HG02981 (cell line): ENCODE results near the gene SACM1L.

Experiments used
- ATAC-seq: cut with Tn5 transposase; IDR thresholded peaks from one replicate; pipeline ENCODE4 v1.9.1; 2021; ENCODE audit warnings: mild to moderate bottlenecking, moderate library complexity; ENCODE audit not compliant: unreplicated experiment

SACM1L gene

GRCh38 chr3:45765266-45765851, 76.2 kb downstream of the SACM1L start:
- ATAC-seq, result no peak

DNA sequence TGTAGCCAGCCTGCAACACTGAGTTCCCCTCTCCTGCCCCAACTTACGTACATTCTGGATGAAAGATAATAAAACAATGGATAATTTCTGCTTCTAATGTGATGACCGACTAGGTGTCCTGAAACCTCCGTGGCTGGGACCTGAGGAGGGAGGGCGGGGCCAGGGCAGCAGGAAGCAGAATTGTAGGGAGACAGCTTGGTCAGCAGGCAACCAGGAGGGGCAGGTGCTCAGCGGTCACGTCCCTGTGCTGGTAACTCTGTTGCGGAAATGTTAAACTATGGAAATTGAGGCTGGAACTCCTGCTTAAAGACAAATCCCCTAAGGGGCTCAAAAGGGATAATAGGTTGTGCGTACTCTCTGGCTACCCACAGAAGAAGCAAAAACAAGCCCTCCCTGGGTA, 76.8 kb downstream of the SACM1L start:
- ATAC-seq, result no peak

DNA sequence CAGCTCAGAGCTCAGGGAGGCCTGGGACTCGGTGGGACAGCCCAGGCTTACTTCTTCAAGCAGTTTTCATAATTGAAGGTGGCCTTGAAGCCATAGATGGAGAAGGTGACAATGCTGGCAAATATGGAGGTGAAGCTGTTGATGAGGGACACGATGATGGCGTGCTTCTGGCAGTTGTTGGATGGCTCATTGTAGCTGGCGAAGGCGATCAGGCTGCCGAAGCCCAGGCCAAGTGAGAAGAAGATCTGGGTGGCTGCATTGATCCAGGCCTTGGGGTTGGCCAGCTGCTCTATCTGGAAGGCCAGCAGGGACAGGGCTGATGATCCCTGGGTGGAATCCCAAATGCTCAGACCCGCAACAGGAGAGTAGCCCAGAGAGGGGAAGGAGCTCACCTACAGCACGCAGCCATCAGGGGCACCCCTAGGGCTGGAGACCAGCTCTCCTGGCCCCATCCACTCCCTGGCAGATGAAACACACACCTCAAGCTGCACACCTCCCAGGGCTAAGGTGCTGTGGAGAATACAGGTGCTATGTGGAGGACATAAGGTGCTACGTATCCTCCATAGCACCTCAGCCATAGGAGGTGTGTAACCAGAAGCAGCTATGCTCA, 82.1 kb downstream of the SACM1L start:
- ATAC-seq, result no peak

GRCh38 chr3:45771831-45772230, 82.6 kb downstream of the SACM1L start:
- ATAC-seq, result no peak

- ATAC-seq, result no peak
These were observed 83.3 kb downstream of the SACM1L start for GRCh38 chr3:45772341-45773035.

GRCh38 chr3:45773072-45773471, 83.9 kb downstream of the SACM1L start:
- ATAC-seq, result no peak

- no peak for ATAC-seq
These were observed 84.7 kb downstream of the SACM1L start for GRCh38 chr3:45773714-45774449.

- no peak for ATAC-seq
These were observed 85.7 kb downstream of the SACM1L start for GRCh38 chr3:45774581-45775521.

GRCh38 chr3:45775571-45776300, 86.5 kb downstream of the SACM1L start:
- no peak for ATAC-seq

DNA sequence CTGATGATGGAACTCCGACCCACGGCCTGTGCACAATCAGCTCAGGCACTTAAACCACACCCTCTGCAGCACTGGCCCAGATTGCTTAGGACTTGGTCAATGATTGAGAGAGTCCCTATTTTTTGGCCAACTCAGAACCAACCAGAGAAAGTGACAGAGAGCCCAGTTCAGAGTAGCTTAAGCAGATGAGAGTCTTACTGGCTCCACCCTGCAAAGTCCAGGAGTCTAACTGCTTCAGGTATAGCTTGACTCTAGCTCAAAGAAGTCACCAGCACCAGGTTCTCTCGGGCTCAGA, 87.1 kb downstream of the SACM1L start:
- ATAC-seq, result no peak

- no peak for ATAC-seq
These were observed 87.4 kb downstream of the SACM1L start for GRCh38 chr3:45776611-45777010.

DNA sequence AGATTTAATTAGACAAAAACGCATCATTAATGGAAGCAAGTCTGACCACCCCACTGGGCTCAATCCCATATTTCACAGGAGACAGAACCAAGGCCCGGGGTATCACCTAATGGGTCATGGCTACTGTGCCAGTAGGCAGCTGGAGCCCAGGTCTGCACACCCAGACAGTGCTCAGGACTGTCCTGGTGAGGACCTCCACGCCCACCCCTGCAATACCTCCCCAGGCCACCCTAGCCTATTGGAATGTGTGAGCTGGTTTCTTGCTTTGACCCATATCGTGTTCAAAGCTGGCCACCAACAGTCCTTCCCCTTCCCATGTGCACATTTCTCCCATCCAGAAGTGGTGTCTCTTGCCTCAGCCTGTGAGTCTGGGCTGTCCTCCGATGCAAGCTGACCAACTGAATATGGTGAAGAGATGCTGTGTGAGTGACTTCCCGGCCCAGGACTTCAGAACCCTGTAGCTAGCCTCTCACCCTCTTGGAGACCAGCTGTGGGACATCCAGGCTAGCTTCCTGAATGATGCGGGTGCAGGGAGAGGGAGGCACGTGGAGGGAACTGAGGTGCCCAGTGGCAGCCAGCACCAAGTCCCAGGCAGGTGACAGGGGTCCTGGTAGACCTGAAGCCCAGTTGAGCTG, 88.0 kb downstream of the SACM1L start:
- no peak for ATAC-seq

DNA sequence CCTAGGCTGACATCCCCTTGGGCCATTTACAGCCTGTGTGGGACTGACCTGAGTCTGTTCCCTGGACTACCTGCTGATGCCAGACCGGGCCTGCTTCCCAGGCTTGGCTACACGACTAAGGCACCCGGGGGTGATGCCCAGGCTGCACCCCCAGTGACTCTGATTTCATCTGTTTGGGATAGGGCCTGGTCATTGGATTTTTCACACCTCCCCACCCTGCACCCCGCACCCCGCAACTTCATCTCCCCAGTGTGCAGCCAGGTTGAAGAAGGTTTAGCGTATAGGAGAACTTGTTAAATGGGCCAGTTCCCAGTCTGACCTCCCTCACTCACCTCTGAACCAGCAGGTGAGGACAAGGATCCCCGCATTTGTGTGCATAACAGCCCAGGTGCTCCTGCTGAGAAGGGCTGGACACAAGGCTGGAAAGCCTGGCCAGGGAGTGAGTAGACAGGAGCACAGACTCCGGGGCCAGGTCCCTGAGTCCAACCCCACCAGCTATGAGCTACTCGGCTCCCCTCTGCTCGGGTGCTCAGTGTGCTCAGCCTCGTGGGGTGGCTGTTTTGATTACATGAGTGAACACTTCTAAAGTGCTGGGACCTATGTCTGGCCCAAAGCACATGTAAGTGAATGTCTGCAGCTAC, 88.7 kb downstream of the SACM1L start:
- ATAC-seq, result no peak

DNA sequence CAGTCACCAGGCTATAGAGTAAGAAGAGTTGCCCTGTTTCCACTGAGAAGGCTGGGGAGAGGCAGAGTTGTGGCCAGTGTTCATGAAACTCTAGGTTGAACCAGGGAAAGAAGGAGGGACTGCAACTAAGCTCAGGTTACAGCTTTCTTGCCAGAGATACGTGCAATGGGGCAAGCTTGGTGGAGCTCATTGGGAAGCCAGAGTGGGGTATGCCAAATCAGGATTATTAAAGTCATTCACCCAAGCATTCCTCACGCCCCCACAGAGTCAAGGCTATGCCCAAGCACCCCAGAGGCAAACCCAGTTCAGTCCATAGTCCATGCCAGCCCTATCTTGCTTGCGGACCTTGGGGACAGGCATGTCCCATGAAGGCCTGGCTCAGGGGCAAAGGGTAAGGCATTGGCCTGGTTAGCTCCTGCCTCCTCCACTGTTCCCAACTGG, 89.6 kb downstream of the SACM1L start:
- no peak for ATAC-seq

DNA sequence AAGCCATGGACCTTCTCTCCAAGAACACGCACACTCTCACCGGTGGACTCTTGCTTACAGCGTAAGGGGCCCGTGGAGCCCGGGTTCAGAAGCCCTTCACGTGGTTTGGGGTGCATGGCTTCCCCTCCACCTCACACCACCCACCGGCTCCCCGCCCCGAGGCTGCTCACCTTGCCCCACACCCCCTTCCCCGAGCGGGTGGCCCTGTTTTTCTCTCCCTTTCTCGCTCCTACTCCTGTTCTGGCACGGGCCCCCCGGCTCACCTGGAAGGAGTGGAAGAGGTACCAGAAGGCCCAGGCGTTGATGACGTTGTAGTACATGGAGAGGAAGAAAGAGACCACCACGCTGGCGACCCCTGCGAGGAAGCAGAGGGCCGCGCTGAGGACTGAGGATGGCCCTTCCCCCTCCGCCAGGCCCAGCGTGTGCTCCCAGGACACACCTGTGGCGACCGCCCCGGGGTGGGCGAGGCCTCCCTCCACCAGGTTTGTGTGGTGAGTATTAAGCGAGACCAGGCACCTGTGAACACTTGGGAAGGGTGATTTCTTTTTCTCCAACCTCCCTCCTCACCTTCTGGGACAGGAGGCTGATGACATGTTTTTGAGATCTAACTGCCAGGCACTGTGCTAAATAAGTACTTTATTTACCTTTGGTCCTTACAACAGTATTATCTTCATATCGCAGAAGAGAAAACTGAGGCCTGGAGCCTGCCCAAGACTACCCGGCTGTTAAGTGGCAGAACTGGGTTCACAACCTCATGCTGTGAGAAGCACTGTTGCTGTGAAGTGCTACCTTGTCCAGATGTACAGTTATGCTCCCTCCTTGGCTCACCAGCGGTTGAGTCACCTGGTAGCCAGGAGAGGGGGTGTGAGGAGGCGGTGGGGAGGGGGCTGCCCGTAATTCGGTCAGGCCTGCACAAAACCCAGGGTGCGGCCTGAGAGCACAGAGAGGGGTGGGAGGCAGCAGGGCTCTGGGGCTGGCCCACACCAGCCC, 90.8 kb downstream of the SACM1L start:
- no peak for ATAC-seq

DNA sequence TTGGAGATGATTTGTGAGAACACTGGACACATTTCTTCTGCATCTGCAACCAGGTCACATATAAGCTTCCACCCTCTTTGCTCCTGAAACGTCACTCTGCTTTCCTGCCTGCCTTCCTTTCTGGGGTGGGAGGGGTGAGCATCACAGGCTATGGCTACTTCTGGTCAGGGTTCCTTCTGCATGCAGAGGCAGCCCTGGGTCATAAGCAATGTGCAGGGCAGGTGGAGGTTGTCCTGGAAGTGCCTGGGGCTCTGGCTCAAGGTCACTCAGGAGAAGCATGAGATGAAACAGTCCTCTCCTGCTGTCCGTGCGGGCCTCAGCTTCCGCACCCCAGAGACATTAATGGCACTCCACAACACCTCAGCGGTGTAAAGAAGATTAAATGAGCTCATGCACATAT, 92.1 kb downstream of the SACM1L start:
- ATAC-seq, result no peak

- no peak for ATAC-seq
These were observed 92.6 kb downstream of the SACM1L start for GRCh38 chr3:45781841-45782240.

DNA sequence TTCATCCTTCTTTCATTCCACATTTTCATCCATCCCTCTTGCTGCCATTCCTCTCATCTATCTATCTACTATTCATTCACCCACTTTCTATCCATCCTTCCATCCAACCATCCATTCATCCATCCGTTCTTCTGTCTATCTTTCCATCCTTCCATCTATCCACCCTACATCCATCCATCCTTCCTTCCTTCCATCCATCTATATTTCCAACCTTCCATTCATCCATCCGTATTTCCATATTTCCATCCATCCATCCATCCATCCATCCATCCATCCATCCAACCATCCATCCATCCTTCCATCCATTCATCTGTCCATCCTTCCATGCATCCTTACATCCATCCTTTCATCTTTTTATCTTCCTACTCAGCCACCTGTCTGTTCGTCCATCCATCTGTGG, 93.2 kb downstream of the SACM1L start:
- no peak for ATAC-seq
